HG02642 (cell line): ENCODE data around the gene AXIN2.
"Not testable (repeated sequence)": the region's sequence is repeated elsewhere in the genome, so short reads cannot be mapped to it uniquely, and the experiment has no call there.

Experiments
- ATAC-seq: cut with Tn5 transposase; IDR thresholded peaks from one replicate; pipeline ENCODE4 v1.9.1; 2021; ENCODE audit warnings: mild to moderate bottlenecking; ENCODE audit not compliant: unreplicated experiment, poor library complexity

Gene AXIN2

DNA sequence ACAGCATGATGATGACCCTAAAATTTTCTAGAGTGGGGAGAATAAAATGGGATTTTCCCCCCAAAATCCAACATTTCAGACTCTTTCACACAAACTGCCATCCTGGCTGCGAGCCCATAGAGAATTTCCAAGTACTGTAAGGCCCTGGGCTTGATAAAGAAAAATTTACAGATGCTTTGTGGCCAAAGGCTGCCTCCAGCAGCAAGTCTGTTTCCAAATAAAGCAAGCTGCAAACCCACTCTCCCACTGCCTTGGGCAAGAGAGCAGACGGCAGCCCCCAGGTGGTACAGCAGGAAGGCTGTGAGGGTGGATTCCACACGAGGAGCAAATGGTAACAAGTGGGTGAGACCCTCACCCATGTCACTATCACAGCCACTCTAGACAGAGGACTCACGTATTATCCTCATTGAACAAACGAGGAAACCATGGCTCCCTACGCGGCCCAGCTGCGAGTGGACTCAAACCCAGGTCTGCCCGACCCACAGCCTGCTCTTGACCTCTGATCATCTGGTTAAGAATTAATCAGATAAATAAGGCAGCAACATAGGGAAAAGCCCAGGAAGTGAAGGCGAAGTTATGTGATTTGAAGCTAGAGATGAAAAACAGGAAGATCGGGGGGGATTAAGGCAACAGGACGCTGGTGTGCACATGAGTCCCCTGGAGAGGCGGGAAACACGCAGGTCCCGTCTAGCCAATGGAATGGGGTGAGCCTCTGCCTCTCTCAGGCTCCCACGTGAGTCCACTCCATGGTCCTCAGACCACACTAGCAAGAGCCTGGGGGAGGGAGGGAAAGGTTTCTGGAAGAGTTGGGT is 37.4 kb downstream of the AXIN2 start:
- ATAC-seq = no peak

DNA sequence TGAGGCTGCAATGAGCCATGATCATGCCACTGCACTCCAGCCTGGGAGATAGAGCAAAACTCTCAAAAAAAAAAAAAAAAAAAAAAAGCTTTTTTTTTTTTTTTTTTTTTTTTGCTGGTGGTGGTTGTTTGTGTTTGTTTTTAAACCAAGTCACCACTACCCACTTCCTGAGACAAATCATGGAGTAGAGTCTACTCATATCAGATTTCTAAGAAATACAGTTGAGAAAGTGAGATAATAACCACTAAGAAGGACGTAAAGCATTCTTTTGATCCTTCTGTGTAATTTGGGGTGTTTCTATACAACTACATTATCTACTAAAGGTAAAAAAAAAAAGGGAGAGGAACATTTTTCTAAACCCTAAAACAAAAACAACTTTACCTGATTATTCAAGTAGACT is 38.0 kb downstream of the AXIN2 start:
- ATAC-seq = no peak

DNA sequence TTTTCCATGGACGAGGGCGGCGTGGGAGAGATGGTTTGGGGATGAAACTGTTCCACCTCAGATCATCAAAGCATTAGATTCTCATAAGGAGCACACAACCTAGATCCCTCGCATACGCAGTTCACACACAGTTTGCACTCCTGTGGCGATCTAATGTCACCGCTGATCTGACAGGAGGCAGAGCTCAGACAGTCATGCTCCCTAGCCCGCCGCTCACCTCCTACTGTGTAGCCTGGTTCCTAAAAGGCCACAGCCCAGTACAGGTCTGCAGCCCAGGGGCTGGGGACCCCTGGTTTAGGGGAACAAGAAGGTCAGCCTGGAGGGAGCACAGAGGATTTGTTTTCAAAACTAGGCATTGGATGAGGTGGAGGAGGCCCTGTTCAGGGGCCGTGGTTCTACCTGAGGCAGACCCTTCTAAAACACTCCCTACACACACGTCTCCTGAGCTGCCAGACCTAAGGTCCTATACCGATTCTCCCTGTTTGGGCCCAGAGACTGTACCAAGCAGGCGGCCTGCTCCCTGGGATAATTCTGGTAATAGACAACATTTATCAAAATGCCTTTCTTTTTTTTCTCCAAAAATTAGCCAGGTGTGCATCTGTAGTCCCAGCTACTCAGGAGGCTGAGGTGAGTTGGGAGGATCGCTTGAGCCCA is 38.6 kb downstream of the AXIN2 start:
- no peak for ATAC-seq

DNA sequence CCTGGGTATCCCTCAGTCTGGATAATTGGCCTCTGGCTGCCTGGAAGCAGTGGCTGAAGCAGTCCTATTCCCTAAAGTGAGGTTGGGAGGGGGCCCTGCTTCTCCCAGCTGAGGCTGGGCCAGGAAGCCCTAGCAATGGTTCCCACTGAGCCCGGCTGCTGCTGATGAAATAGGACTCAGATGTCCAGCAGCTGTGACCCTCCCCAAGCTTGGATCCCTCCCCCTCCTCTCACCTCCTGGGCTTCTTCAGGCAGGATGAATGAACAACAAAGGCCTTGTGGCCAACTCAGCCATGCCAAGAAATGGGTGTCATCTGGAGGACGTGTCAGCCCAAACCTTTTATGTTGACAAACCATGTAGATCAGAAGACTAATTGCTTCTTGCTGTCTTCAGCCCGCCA is 42.0 kb downstream of the AXIN2 start:
- ATAC-seq = no peak

DNA sequence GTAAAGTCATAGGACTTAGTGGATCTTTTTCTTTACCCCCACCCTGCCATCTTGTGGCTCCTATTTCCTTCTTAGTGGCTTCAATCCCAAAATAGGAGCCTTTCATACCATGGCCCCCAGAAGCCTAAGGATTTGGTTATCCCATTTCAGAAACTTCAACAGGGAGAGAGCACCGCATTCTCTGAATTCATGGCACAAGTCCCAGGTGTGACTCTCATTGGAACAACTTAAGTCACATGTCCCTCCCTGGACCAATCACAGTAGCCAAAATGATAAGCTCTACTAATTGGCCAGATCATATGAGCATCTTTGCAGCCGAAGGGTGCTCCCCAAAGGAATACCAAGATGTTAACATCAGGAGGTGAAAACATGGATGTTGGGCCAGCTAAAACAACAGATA is 43.2 kb downstream of the AXIN2 start:
- ATAC-seq = no peak

DNA sequence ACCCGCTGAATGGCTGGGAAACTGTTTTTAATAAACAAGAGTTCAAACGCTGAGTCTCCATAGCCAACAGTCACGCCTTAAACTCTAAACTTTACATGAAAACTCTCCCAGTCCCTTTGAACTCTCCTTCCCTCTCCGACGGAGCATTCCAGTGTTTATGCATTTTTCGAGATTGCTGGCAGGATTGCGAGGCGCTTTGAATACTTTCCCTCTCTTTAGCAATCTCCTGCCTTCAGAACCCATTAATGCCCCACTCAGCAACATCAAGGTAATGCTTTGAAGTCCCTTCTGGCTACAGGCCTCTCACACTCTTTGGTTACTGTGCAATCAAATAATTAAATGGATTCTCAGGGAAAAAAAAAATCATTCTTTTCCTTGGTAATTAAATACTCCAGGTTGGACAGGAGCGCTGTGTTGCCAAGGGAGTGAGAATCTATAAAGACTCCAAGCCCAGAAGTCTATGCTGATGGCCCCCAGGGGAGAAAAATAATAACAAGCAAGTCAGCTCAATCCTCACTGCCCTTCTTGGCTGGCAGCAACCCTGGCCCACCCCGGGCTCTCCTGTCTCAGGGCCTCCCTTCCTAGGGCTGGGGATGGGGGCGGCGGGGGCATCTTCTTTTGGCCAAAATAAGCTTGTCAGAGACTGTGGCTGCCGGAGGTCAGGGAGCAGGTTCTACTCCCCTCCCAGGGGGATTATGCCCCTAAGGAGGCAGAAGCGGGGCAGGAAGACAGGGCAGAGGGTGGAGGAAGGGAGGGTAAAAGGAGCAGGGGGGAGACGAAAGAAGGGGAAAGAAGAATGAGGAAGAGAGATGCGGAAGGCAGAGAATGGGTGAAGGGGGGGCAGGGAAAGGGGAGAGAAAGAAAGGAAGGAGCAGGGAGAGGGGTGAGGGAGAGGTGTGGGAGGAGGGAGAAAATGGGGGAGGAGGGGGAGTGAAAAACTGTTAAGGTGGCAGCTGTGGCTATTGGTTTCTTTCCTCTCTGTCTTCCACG is 45.2 kb downstream of the AXIN2 start:
- ATAC-seq = no peak

DNA sequence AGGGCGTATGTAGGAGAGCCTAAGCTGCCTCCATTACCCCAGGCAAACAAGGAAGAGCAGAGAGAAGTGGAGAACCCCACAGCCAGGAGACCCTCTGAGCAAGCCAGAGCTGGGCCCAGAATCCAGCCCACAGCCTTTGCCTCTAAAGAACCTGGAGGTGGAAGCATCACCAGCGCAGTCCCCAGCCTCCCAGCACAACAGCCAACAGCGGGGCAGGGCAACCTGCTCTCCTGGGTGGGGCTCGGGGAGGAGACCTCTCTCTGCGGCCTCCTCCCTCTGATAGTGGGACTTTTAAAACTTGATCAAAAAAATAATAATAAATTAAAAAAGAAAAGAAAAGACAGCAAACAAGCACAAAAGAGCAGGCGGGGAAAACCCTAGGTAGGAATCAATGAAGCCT is 45.9 kb downstream of the AXIN2 start:
- no peak for ATAC-seq

DNA sequence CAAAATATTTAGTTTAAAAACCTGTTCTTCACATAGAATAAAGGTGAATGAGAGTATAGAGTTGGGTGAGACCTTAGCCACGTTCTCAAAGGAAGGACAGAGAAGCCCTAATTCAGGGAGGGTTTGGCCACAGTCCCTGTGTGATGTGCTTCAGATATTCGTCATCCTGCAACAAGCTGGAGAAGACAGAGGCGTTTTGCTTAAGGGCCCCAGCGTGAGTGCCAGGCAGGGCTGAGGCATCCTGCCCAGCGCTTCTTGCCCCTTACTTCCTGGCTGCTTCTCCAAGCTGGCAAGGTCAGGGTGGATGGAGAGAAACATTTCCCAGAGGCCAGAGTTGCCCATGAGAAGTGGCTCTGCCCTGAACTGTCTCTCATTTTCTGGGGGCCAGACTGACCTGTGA is 46.9 kb downstream of the AXIN2 start:
- ATAC-seq = no peak

DNA sequence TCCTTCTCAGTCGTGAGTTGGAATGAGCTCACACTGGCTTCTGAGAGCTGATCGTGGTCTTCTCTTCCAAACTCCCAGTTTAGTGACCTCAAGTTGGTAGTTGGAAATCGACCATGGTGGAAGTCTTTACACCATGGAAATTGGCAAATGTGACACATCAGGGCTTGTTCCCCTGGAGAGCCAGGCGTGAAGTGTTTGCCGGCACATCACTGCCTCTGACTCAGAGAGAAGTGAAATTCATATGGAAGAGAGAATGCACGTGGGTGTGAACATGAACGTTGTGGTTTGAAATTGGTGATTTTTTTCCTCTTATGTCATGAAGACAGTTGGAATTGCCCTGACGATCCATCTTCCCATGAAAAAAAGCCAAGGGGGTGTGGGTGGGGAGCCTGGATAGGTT is 47.4 kb downstream of the AXIN2 start:
- no peak for ATAC-seq

DNA sequence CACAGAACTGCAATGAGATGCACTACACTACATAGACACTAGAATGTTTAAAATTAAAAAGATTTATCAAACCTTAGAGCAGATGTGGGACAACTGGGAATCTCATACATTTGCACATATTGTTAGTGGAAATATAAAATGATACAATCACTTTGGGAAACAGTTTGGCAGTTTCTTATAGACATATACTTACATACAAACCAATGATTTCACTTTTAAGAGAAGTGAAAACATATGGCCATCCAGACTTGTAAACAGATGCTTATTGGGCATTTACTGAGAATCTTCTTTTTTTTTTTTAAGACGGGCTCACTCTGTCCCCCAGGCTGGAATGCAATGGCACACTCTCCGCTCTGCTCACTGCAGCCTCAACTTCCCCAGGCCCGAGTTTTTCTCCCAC is 50.1 kb downstream of the AXIN2 start:
- ATAC-seq = no peak

DNA sequence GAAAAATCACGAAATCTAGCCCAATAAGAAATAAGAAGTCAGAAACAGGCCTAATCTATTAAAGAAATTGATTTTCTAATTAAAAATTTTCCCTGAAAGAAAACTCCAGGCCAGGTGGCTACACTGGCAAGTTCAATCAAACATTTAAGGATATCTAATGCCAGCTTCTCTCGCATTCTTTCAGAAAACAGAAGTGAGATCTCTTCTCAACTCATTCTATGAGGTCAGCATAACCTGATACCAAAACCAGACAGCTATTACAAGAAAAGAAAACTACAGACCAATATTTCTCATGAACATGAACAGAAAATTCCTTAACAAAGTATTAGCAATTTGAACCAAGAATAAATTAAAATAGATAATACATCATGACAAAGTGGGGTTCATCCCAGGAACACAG is 52.4 kb downstream of the AXIN2 start:
- no peak for ATAC-seq

DNA sequence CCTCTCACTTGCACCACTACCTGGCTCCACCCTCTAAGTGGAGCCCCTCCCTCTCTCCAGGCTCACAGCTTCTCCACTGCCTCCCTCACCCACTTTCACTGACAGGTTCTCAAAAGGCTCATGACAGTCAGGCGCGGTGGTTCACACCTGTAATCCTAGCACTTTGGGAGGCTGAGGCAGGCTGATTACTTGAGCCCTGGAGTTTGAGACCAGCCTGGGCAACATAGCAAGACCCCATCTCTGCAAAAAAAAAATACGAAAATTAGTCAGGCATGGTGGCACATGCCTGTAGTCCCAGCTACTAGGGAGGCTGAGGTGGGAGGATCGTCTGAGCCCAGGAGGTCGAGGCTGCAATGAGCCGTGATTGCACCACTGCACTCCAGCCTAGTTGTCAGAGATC is 56.8 kb downstream of the AXIN2 start:
- not testable (repeated sequence) for ATAC-seq

DNA sequence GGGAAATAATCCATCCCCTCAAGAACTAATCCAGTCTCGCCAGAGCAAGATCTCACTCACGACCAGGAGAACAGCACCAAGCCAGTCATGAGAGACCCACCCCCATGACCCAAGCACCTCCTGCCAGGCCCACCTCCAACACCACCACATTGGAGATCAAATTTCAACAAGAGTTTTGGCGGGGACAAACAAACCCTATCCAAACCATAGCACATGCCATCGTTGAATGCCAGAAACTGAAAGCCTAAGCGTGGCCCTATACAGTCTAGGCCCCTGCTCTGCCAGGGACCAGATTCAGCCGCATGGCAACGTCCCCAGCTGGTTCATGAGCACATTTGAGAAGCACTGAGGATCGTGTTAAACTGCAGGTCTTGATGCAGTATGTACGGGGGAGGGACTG is 57.3 kb downstream of the AXIN2 start:
- ATAC-seq = no peak

DNA sequence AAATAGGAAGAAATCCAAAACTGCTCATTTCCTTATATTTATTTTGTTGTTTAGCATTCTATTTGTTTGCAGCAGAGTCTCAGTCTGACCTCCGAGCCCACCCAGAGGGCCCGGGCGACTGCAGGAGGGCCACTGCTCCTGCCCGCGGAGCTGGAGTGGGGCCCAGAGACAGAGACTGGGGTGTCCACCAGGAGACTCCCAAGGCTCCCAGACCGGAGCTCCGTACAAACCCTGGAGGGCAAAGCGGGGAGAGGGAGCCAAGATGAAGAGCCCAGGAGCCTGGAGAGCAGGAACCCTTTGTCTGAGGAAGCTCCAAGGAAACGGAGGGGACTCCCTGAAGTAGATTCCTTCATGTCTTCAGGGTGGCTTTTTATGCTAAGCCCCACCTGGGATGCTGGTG is 57.9 kb downstream of the AXIN2 start:
- no peak for ATAC-seq

DNA sequence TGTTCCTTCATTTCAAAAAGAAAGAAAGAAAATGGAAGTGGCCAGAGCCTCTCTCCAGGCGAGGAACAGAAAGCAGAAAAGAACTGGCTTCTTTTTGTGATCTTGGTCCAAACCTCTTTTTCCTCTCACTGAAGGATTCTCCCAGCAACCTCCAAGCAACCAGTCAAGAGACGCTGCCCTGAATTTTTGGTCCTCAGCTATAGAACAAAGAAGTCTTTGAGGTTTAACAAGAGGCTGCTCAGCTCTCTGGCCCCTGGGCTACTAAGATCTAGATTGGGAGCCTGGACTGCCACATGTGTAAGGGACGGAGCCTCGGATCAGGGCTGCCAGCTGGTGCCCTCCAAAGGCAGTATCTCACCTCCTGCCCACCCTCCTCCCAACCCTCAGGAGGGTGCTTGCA is 62.6 kb downstream of the AXIN2 start:
- no peak for ATAC-seq

DNA sequence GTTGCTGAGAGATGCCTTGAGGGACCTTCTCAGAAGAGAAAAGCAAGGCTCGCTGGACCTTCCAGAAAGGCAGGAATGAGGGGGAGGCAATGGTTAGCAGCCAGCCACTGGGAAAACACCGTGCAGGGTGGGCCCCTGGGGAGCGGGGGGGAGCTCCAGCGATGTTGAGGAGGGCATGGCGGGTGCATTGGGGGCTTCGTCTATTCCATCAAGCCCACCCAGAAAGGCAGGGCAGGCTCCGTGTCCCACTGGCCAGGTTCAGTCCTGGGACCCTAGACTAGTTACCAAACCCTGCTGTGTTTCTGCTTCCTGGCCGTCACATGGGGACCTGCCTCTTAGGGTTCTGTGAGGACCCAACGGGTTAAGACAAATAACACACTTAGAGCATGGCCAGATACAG is 64.6 kb downstream of the AXIN2 start:
- ATAC-seq = no peak

DNA sequence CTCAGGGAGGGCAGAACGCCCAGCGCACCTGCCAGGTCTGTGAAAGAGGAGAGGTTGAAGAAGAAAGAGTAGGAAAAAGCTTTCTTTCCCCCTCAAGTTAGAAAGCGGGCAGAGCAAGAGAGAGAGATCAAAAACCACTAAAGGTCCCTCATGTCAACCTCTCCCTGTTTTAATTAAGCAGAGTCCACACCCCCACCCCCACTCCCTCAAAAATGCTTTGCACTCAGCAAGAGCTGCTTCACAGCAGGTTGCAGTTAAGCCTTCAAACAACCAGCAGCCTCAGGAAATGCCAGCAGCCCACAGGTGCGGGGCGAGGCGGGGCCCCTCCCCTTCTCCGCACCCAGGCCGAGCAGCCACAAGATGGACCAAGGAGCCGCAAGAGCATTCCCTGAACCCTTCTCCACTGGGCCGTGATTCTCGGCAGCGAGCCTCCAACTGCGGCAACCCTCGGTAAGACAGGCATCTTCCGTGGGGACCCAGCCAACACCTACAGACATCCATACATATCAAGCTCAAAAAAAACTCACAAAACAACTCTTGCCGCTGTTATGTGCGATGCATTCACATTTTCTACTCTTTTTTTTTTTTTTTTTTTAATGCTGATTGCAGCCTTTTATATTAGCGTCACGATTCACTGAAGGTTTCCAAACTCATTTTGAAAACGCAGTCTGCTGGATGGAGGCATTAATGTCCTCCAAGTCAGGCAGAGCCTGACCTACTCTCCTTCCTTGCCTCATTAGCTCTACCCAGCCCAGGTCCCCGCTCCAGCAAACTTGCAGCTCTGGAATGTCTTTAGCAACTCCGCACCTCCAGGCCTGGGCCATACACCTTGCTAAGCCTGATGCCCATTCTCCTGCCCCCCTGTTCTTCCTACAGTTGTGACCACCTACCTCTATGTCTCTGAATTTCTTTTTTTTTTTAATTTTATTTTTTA is 66.1 kb downstream of the AXIN2 start:
- ATAC-seq = no peak

DNA sequence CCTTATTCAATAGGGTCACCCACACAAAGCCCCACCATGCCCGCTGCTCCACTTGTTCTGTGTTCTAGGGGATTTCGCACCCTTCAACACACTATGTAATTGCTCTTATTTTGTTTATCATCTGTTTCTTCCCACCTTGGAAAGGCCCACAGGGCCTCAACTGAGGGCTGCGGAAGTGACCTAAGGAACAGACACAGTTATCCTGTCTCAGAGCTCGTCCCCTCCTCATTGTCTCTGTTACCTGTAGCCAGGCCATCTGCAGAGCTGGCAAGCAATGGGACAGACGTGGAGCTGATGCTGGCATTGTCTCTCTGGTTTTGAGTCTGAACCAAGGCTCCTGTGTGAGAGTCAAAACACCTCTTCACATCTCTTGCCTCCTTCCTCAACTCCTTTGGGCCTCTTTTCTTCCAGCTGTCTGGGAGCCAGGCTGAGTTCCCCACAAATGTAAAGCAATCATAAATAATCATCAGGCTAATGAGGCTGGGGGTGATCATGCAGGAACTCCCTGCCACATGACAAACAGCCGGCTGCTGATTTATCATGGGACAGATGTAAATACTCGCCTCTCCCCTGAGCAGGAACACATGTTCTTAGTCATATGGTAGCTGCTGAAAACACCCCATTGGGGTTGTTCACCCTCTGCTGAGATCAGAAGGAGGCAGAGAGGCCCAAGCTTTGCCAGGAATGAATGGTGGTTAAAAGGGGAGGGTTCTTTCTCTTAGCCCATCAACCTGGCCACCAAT is 71.9 kb downstream of the AXIN2 start:
- ATAC-seq = no peak

DNA sequence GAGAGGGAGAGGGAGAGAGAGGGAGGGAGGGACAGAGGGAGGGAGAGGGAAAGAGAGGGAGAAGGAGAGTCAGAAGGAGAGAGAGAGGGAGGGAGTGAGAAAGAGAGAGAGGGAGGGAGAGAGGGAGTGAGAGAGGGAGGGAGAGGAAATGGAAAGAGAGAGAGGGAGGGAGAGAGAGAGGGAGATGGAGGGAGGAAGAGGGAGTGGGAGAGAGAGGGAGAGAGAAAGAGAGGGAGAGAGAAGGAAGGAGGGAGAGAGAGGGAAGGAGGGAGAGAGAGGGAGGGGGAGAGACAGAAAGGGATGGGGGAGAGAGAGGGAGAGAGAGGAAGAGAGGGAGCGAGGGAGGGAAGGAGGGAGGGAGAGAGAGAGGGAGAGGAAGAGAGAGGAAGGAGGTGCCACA is 72.8 kb downstream of the AXIN2 start:
- no peak for ATAC-seq
